ENCODE results near the gene SCAPER.
"Not testable (repeated sequence)": the region's sequence is repeated elsewhere in the genome, so short reads cannot be mapped to it uniquely, and the experiment has no call there.

Gene SCAPER

GRCh38 chr15:76327191-76328105, 577.7 kb downstream of the SCAPER start:
- H3K27me3 ChIP-seq (replicated peaks; ENCODE audit: control insufficient read depth, insufficient read depth, low read length): peaks cover 54% of the 10 kb centered on the region

GRCh38 chr15:76325704-76326103, 579.4 kb downstream of the SCAPER start:
- Histone ChIP-seq H3K36me3 (ENCODE audit: control insufficient read depth, insufficient read depth, low read length, severe bottlenecking) (no peaks in the 10 kb centered on the region), H3K9ac (ENCODE audit: low read length) (no peak overlapping the region), H3K9me3 (ENCODE audit: control insufficient read depth, low read length) (no peaks in the 10 kb centered on the region), H3K4me1 (ENCODE audit: control insufficient read depth, insufficient read depth, low read length) (no peaks in the 10 kb centered on the region), H3K4me3 (ENCODE audit: low read length) (no peak overlapping the region), H3K27me3 (replicated peaks; ENCODE audit: control insufficient read depth, insufficient read depth, low read length) (peaks cover 63% of the 10 kb centered on the region)
- no peak for DNase-seq (ENCODE audit: low read depth)

More at GRCh38 chr15:76327191-76328105, 577.7 kb downstream of the SCAPER start:
- no peak overlapping the region for H3K9ac ChIP-seq (ENCODE audit: low read length)
- H3K4me1 ChIP-seq (ENCODE audit: control insufficient read depth, insufficient read depth, low read length): no peaks in the 10 kb centered on the region
- DNase-seq (ENCODE audit: low read depth): no peak
- H3K36me3 ChIP-seq (ENCODE audit: control insufficient read depth, insufficient read depth, low read length, severe bottlenecking): no peaks in the 10 kb centered on the region
- H3K4me3 ChIP-seq (ENCODE audit: low read length): no peak overlapping the region
- no peaks in the 10 kb centered on the region for H3K9me3 ChIP-seq (ENCODE audit: control insufficient read depth, low read length)

- DNase-seq (ENCODE audit: low read depth): no peak
- Histone ChIP-seq H3K27me3 (replicated peaks; ENCODE audit: control insufficient read depth, insufficient read depth, low read length) (peaks cover 54% of the 10 kb centered on the region), H3K9ac (ENCODE audit: low read length) (no peak overlapping the region), H3K4me1 (ENCODE audit: control insufficient read depth, insufficient read depth, low read length) (no peaks in the 10 kb centered on the region), H3K36me3 (ENCODE audit: control insufficient read depth, insufficient read depth, low read length, severe bottlenecking) (no peaks in the 10 kb centered on the region), H3K9me3 (ENCODE audit: control insufficient read depth, low read length) (no peaks in the 10 kb centered on the region), H3K4me3 (ENCODE audit: low read length) (no peak overlapping the region)
These were observed 581.1 kb downstream of the SCAPER start for GRCh38 chr15:76324066-76324465.

- H3K36me3 ChIP-seq (ENCODE audit: control insufficient read depth, insufficient read depth, low read length, severe bottlenecking): no peaks in the 10 kb centered on the region
- no peak for DNase-seq (ENCODE audit: low read depth)
- no peak overlapping the region for H3K4me3 ChIP-seq (ENCODE audit: low read length)
- no peaks in the 10 kb centered on the region for H3K9me3 ChIP-seq (ENCODE audit: control insufficient read depth, low read length)
- no peak overlapping the region for H3K9ac ChIP-seq (ENCODE audit: low read length)
- peaks cover 38% of the 10 kb centered on the region for H3K27me3 ChIP-seq (replicated peaks; ENCODE audit: control insufficient read depth, insufficient read depth, low read length)
- H3K4me1 ChIP-seq (ENCODE audit: control insufficient read depth, insufficient read depth, low read length): no peaks in the 10 kb centered on the region
These were observed 583.5 kb downstream of the SCAPER start for GRCh38 chr15:76321602-76322001.

GRCh38 chr15:76321171-76321570, 584.0 kb downstream of the SCAPER start:
- Histone ChIP-seq H3K9me3 (ENCODE audit: control insufficient read depth, low read length) (no peaks in the 10 kb centered on the region), H3K4me1 (ENCODE audit: control insufficient read depth, insufficient read depth, low read length) (no peaks in the 10 kb centered on the region)
- DNase-seq (ENCODE audit: low read depth): no peak

GRCh38 chr15:76320012-76320411, 585.1 kb downstream of the SCAPER start:
- Histone ChIP-seq H3K9ac (ENCODE audit: low read length) (no peak overlapping the region), H3K4me1 (ENCODE audit: control insufficient read depth, insufficient read depth, low read length) (no peaks in the 10 kb centered on the region), H3K27me3 (replicated peaks; ENCODE audit: control insufficient read depth, insufficient read depth, low read length) (peaks cover 25% of the 10 kb centered on the region), H3K36me3 (ENCODE audit: control insufficient read depth, insufficient read depth, low read length, severe bottlenecking) (no peaks in the 10 kb centered on the region), H3K4me3 (ENCODE audit: low read length) (no peak overlapping the region), H3K9me3 (ENCODE audit: control insufficient read depth, low read length) (no peaks in the 10 kb centered on the region)
- no peak for DNase-seq (ENCODE audit: low read depth)

More at GRCh38 chr15:76321171-76321570, 584.0 kb downstream of the SCAPER start:
- no peak overlapping the region for H3K4me3 ChIP-seq (ENCODE audit: low read length)
- H3K36me3 ChIP-seq (ENCODE audit: control insufficient read depth, insufficient read depth, low read length, severe bottlenecking): no peaks in the 10 kb centered on the region
- H3K9ac ChIP-seq (ENCODE audit: low read length): no peak overlapping the region
- peaks cover 36% of the 10 kb centered on the region for H3K27me3 ChIP-seq (replicated peaks; ENCODE audit: control insufficient read depth, insufficient read depth, low read length)

- no peaks in the 10 kb centered on the region for H3K27me3 ChIP-seq (replicated peaks; ENCODE audit: control insufficient read depth, insufficient read depth, low read length)
- H3K9me3 ChIP-seq (ENCODE audit: control insufficient read depth, low read length): no peaks in the 10 kb centered on the region
- no peaks in the 10 kb centered on the region for H3K36me3 ChIP-seq (ENCODE audit: control insufficient read depth, insufficient read depth, low read length, severe bottlenecking)
- H3K4me3 ChIP-seq (ENCODE audit: low read length): no peak overlapping the region
- H3K4me1 ChIP-seq (ENCODE audit: control insufficient read depth, insufficient read depth, low read length): peaks cover 26% of the 10 kb centered on the region
- no peak overlapping the region for H3K9ac ChIP-seq (ENCODE audit: low read length)
- no peak for DNase-seq (ENCODE audit: low read depth)
These were observed 591.4 kb downstream of the SCAPER start for GRCh38 chr15:76313731-76314130.

GRCh38 chr15:76313175-76313567, 592.0 kb downstream of the SCAPER start:
- DNase-seq (ENCODE audit: low read depth); H3K27me3 ChIP-seq (replicated peaks; ENCODE audit: control insufficient read depth, insufficient read depth, low read length); H3K9me3 ChIP-seq (ENCODE audit: control insufficient read depth, low read length); H3K4me3 ChIP-seq (ENCODE audit: low read length); H3K9ac ChIP-seq (ENCODE audit: low read length); H3K36me3 ChIP-seq (ENCODE audit: control insufficient read depth, insufficient read depth, low read length, severe bottlenecking): not testable (repeated sequence)
- H3K4me1 ChIP-seq (ENCODE audit: control insufficient read depth, insufficient read depth, low read length): peaks cover 30% of the 10 kb centered on the region

GRCh38 chr15:76312540-76313174, 592.5 kb downstream of the SCAPER start:
- H3K4me3 ChIP-seq (ENCODE audit: low read length): no peak overlapping the region
- H3K36me3 ChIP-seq (ENCODE audit: control insufficient read depth, insufficient read depth, low read length, severe bottlenecking): no peaks in the 10 kb centered on the region
- no peaks in the 10 kb centered on the region for H3K27me3 ChIP-seq (replicated peaks; ENCODE audit: control insufficient read depth, insufficient read depth, low read length)
- no peaks in the 10 kb centered on the region for H3K9me3 ChIP-seq (ENCODE audit: control insufficient read depth, low read length)
- H3K4me1 ChIP-seq (ENCODE audit: control insufficient read depth, insufficient read depth, low read length): peaks cover 32% of the 10 kb centered on the region
- no peak overlapping the region for H3K9ac ChIP-seq (ENCODE audit: low read length)
- peak; percentile 51 for DNase-seq (ENCODE audit: low read depth)

GRCh38 chr15:76311100-76311953, 593.8 kb downstream of the SCAPER start, which contains the start of gene ETFA:
ETFA (minus strand) TSS chr15:76311469; CDS start chr15:76311388, 81 bp downstream.
- peaks cover 38% of the 10 kb centered on the region for H3K4me1 ChIP-seq (ENCODE audit: control insufficient read depth, insufficient read depth, low read length)
- no peaks in the 10 kb centered on the region for H3K27me3 ChIP-seq (replicated peaks; ENCODE audit: control insufficient read depth, insufficient read depth, low read length)
- H3K9me3 ChIP-seq (ENCODE audit: control insufficient read depth, low read length): no peaks in the 10 kb centered on the region
- H3K4me3 ChIP-seq (ENCODE audit: low read length): peak within 1 kb of the TSS; percentile 97
- no peaks in the 10 kb centered on the region for H3K36me3 ChIP-seq (ENCODE audit: control insufficient read depth, insufficient read depth, low read length, severe bottlenecking)
- DNase-seq (ENCODE audit: low read depth): peak; percentile 99
- peak within 1 kb of the TSS; percentile 99 for H3K9ac ChIP-seq (ENCODE audit: low read length)
